HepG2 (cell line): Measurements from ENCODE around the gene NOTCH4. TPM values are rescaled to one million over a fixed set of nuclear protein-coding genes. Genes with fewer than 3 reads are reported as not detected.

ENCODE experiments used
- ATAC-seq: fragments of 200-7000 bp; cut with Tn5 transposase; 3 replicates; pipeline ENCODE4 v1.9.1; 2020; ENCODE audit warnings: mild to moderate bottlenecking, moderate library complexity
- BruUV-seq: library from RNA; stranded (reverse); fragments of 400-500 nt; replicated peaks from 2 replicates; lab custom pipeline; 2021; lab: Mats Ljungman, UMichigan
- CTCF ChIA-PET: fragments of 300-600 bp; formaldehyde crosslinking; extraction: SDS; loops from one replicate; lab custom pipeline; 2021; ENCODE audit warnings: low total read pairs, inconsistent platforms, low intra/inter-chr PET ratio; lab: Yijun Ruan, JAX
- POLR2A ChIA-PET: fragments of 350-600 bp; sonication (Branson Sonifier 250); formaldehyde crosslinking; loops from one replicate; lab custom pipeline; 2020; ENCODE audit warnings: antibody characterized with exemption, inconsistent platforms; lab: Yijun Ruan, JAX
- DNase-seq: peaks from one replicate; pipeline ENCODE4 v3.0.0-alpha.2; 2015; ENCODE audit warnings: low spot score
- FAIRE-seq: peaks from 3 replicates; lab custom pipeline; 2011; peaks lifted over from hg19 to GRCh38; lab: Jason Lieb, UNC
- H2AFZ ChIP-seq: one replicate; pipeline ENCODE4 v1.6.1; 2011; ENCODE audit warnings: low read length, inconsistent platforms
- H3K27ac ChIP-seq: fragments of 300-600 bp; 3 replicates; pipeline ENCODE4 v1.8.0; 2011; ENCODE audit warnings: mixed run types, mild to moderate bottlenecking, mixed read lengths, low read length, inconsistent platforms; ENCODE audit not compliant: insufficient read depth; ENCODE audit errors: extremely low read length
- H3K27me3 ChIP-seq, 2 experiments: fragments of 200-600 bp in 1 of 2; 2 replicates in 1 of 2; 3 replicates in 1 of 2; pipeline versions ENCODE4 v1.6.0 to v1.8.0; 2011; ENCODE audit warnings: low read length in 2 of 2, mild to moderate bottlenecking in 2 of 2, moderate library complexity in 2 of 2, inconsistent platforms in 1 of 2; ENCODE audit not compliant: insufficient read depth in 2 of 2, control insufficient read depth in 1 of 2
- H3K36me3 ChIP-seq, 2 experiments: fragments of 200-600 bp in 1 of 2; replicated peaks in 1 of 2; 2 replicates in 1 of 2; 3 replicates in 1 of 2; pipeline versions ENCODE4 v1.5.1 to v1.8.0; 2011; ENCODE audit warnings: low read length in 2 of 2, inconsistent platforms in 1 of 2; ENCODE audit not compliant: insufficient read depth in 2 of 2, control insufficient read depth in 1 of 2
- H3K4me1 ChIP-seq: 2 replicates; pipeline ENCODE4 v1.5.1; 2012; ENCODE audit warnings: low read length, inconsistent platforms; ENCODE audit not compliant: insufficient read depth
- H3K4me2 ChIP-seq: 2 replicates; pipeline ENCODE4 v1.6.0; 2011; ENCODE audit warnings: low read depth, low read length, inconsistent platforms
- H3K4me3 ChIP-seq, 3 experiments: fragments of 200-600 bp in 1 of 3; sonication (generic), shearing (Covaris generic) in 1 of 3; replicated peaks in 1 of 3; 2 replicates each; pipeline ENCODE4 v1.5.1; 2011 to 2016; ENCODE audit warnings: low read length in 3 of 3, inconsistent platforms in 2 of 3, low read depth in 2 of 3, mild to moderate bottlenecking in 2 of 3, control low read depth in 1 of 3, mixed read lengths in 1 of 3; ENCODE audit not compliant: insufficient read depth in 1 of 3
- H3K79me2 ChIP-seq: one replicate; pipeline ENCODE4 v1.6.1; 2011; ENCODE audit warnings: low read length, inconsistent platforms; ENCODE audit not compliant: insufficient read depth
- H3K9ac ChIP-seq: 2 replicates; pipeline ENCODE4 v1.6.0; 2011; ENCODE audit warnings: mild to moderate bottlenecking, low read depth, low read length, inconsistent platforms; ENCODE audit not compliant: insufficient read depth
- H3K9me3 ChIP-seq: 2 replicates; pipeline ENCODE4 v1.5.1; 2012; ENCODE audit warnings: mild to moderate bottlenecking, low read length
- H4K20me1 ChIP-seq: 2 replicates; pipeline ENCODE4 v1.6.0; 2011; ENCODE audit warnings: inconsistent platforms, mild to moderate bottlenecking, low read length, moderate library complexity; ENCODE audit not compliant: insufficient read depth
- CEBPG ChIP-seq: IDR thresholded peaks from 2 replicates; pipeline ENCODE4 v1.6.1; 2016
- E2F1 ChIP-seq: sonication (generic); formaldehyde crosslinking; IDR thresholded peaks from 2 replicates; pipeline ENCODE4 v1.5.0; 2020; ENCODE audit warnings: missing genetic modification reagents
- FOXK2 ChIP-seq: fragments of 450-650 bp; IDR thresholded peaks from 2 replicates; pipeline ENCODE4 v1.6.1; 2016
- IKZF4 ChIP-seq: sonication (generic); formaldehyde crosslinking; IDR thresholded peaks from 2 replicates; pipeline ENCODE4 v1.5.1; 2020; ENCODE audit warnings: borderline replicate concordance, mild to moderate bottlenecking, low read depth, missing genetic modification reagents; ENCODE audit errors: not compliant biosample characterization
- JUNB ChIP-seq: sonication (generic); formaldehyde crosslinking; IDR thresholded peaks from 2 replicates; pipeline ENCODE4 v1.8.0; 2022; ENCODE audit warnings: missing genetic modification reagents, mild to moderate bottlenecking, borderline replicate concordance
- NFATC3 ChIP-seq: sonication (generic); formaldehyde crosslinking; IDR thresholded peaks from 2 replicates; pipeline ENCODE4 v1.5.1; 2020; ENCODE audit warnings: mild to moderate bottlenecking, missing genetic modification reagents
- RARA ChIP-seq: IDR thresholded peaks from 2 replicates; pipeline ENCODE4 v1.6.1; 2016; ENCODE audit warnings: missing genetic modification reagents, missing compliant biosample characterization
- SIN3A ChIP-seq: IDR thresholded peaks from 2 replicates; pipeline ENCODE4 v1.6.1; 2011; ENCODE audit warnings: low read depth, mild to moderate bottlenecking, control low read depth, low read length, borderline replicate concordance
- TSC22D2 ChIP-seq: sonication (generic); formaldehyde crosslinking; IDR thresholded peaks from 2 replicates; pipeline ENCODE4 v1.5.1; 2020; ENCODE audit warnings: missing genetic modification reagents, mild to moderate bottlenecking, borderline replicate concordance
- ZC3H4 ChIP-seq: sonication (generic); formaldehyde crosslinking; IDR thresholded peaks from 2 replicates; pipeline ENCODE4 v1.4.0; 2020; ENCODE audit warnings: missing genetic modification reagents, borderline replicate concordance
- ZNF205 ChIP-seq: IDR thresholded peaks from 2 replicates; pipeline ENCODE4 v1.6.1; 2018; ENCODE audit warnings: missing biosample characterization, missing genetic modification reagents
- ZNF230 ChIP-seq: sonication (generic); formaldehyde crosslinking; IDR thresholded peaks from 2 replicates; pipeline ENCODE4 v1.4.0; 2020; ENCODE audit warnings: mild to moderate bottlenecking, missing genetic modification reagents
- ZNF264 ChIP-seq: sonication (generic); formaldehyde crosslinking; IDR thresholded peaks from 2 replicates; pipeline ENCODE4 v1.4.0; 2020; ENCODE audit warnings: missing genetic modification reagents
- ZNF619 ChIP-seq: sonication (generic); formaldehyde crosslinking; IDR thresholded peaks from 2 replicates; pipeline ENCODE4 v1.4.0; 2020; ENCODE audit warnings: mild to moderate bottlenecking, missing genetic modification reagents
- ZNF710 ChIP-seq: sonication (generic); formaldehyde crosslinking; IDR thresholded peaks from 2 replicates; pipeline ENCODE4 v1.5.0; 2020; ENCODE audit warnings: mild to moderate bottlenecking, missing genetic modification reagents, borderline replicate concordance
- ZNF784 ChIP-seq: sonication (generic); formaldehyde crosslinking; IDR thresholded peaks from 2 replicates; pipeline ENCODE4 v1.5.1; 2020; ENCODE audit warnings: missing genetic modification reagents, mild to moderate bottlenecking, borderline replicate concordance
- WGBS: methylation state at CpG from one replicate; pipeline ENCODE4 v1.1.6; 2017; ENCODE audit warnings: low lambda C conversion rate; 5-methylcytosine and 5-hydroxymethylcytosine counted together
- in situ Hi-C: cut with HindIII; loops from 2 replicates; pipeline ENCODE4 v1.10.0; 2017; ENCODE audit warnings: low pct_unique_long_range_greater_than_20kb; ENCODE audit not compliant: extremely low pct_ligation_motif_present
- intact Hi-C: fragments of 100-400 bp; cut with micrococcal nuclease; formaldehyde crosslinking; loops from one replicate; pipeline ENCODE4 v1.10.0; 2022; ENCODE audit not compliant: unreplicated experiment
- polyA plus RNA-seq, 8 experiments: library from polyadenylated mRNA; depleted of rRNA in 3 of 8; stranded (reverse) in 7 of 8; unstranded in 1 of 8; fragments of >200 nt; fragmentation: Illumina TruSeq in 4 of 8; extraction: Trizol in 4 of 8; gene quantifications; 2 replicates each; pipeline versions ENCODE4 v1.2.1 to v1.2.3, GENCODE V29; 2011 to 2016; ENCODE audit warnings: low read depth in 4 of 8, missing spikeins in 1 of 8, mixed read lengths in 1 of 8; ENCODE audit not compliant: insufficient read depth in 1 of 8
- total RNA-seq, 5 experiments: library from RNA; depleted of rRNA; stranded (reverse); fragments of >200 nt; fragmentation: Illumina TruSeq; extraction: Trizol; gene quantifications; 2 replicates each; pipeline ENCODE4 v1.2.3, GENCODE V29; 2016; ENCODE audit warnings: low read depth in 1 of 5

NOTCH4 gene
- total and polyA plus RNA-seq, 2 of the 13 experiments (the other 11 are each of a cell fraction or from before 2014, with no cell fraction given), result 0.51 to 0.83 TPM

GRCh38 chr6:32177183-32177787 is 46.6 kb downstream of the NOTCH4 start (continued):
- TF ChIP-seq ZNF205 (CRISPR knock-in tag) (no peak), E2F1 (CRISPR knock-in tag) (no peak)

DNA sequence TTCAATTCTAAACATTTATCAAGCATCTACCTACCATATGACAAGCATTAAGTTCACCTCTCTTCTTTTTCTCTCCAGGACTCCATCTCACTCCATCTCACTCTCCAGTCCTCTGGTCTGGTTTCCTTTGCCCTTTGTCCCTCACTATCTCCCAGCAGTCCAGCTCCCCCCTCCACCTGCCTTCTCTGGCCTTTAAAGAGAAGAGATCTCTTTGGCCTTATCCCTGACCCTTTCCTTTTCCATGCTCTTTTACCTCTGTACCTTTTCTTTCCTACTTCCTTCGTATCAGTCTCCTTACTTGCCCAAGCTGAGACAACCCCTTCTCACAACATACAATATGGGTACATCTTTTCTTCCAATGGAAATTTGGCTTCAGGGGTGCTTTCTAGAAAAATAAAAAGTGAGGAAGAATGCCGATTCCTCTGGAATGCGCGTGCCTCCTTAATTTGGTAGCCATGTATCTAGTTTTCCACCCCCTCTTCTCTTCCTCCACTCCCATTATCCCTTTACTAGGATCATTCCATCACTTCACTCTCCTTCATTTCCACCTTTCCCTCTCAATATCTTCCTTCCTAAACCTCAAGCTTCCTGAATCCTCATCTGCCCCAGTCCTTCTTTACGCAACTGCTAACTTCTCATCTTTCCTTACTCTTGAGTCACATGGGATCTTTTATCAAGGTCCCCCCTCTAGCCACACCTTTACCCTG is 47.2 kb downstream of the NOTCH4 start:
- Histone ChIP-seq H3K9ac (peak overlapping the region; percentile 90), H3K27me3 (no peaks in the 10 kb centered on the region; a peak in 1 of 5 replicates), H3K4me1 (peaks cover 60% of the 10 kb centered on the region), H3K4me3 (peak overlapping the region; percentile 96 to 98 (median 98)), H3K79me2 (peaks cover 56% of the 10 kb centered on the region), H3K4me2 (peak overlapping the region; percentile 98), H4K20me1 (no peaks in the 10 kb centered on the region), H3K27ac (peak overlapping the region; percentile 97), H2AFZ (no peak overlapping the region), H3K36me3 (peaks cover 14 to 19% of the 10 kb centered on the region in 2 experiments; a peak in 4 of 5 replicates), H3K9me3 (no peaks in the 10 kb centered on the region)
- in situ Hi-C loops, result no loop called here
- POLR2A ChIA-PET, result interaction anchor here (0.7 to 5.8 kb wide), 17 partner anchors 9 to 795 kb away, joined by 3 to 127 read pairs (median 8); partner anchors contain the start of genes ATF6B, FKBPL, GPANK1 and GPSM3
- intact Hi-C loops, result loop anchor here (2.0 to 5.0 kb wide), 2 partner anchors 58 to 1091 kb away; no protein-coding TSS in a partner anchor
- TSS peak; percentile 31 for BruUV-seq
- FAIRE-seq (no peak), DNase-seq (no peak), ATAC-seq (no peak)
- CTCF ChIA-PET, result no interaction called here
- 1% methylated on average over 5 of the region's 5 CpGs for WGBS
- peak; percentile 5; the same call in 1 of the 2 replicates for TF ChIP-seq RARA
- TF ChIP-seq ZNF784 (CRISPR knock-in tag), result peak; percentile 26; the same call in 1 of the 2 replicates
- TF ChIP-seq ZC3H4 (CRISPR knock-in tag), result 0 out of 2 replicates have a peak, but pooled peaks have one; percentile 4
- TF ChIP-seq ZNF230 (CRISPR knock-in tag), result 0 out of 2 replicates have a peak, but pooled peaks have one; percentile 3
- TF ChIP-seq ZNF710 (CRISPR knock-in tag), result 0 out of 2 replicates have a peak, but pooled peaks have one; percentile 23
- TF ChIP-seq NFATC3 (CRISPR knock-in tag), result peak; percentile 14; the same call in 1 of the 2 replicates
- TF ChIP-seq TSC22D2 (CRISPR knock-in tag), result no peak
- TF ChIP-seq SIN3A, result 0 out of 2 replicates have a peak, but pooled peaks have one; percentile 31
- peak; percentile 51; the same call in 1 of the 2 replicates for TF ChIP-seq JUNB (CRISPR knock-in tag)
- 0 out of 2 replicates have a peak, but pooled peaks have one; percentile 28 for TF ChIP-seq FOXK2
- TF ChIP-seq IKZF4, result peak; percentile 13
- 0 out of 2 replicates have a peak, but pooled peaks have one; percentile 56 for TF ChIP-seq CEBPG
- TF ChIP-seq ZNF264 (CRISPR knock-in tag), result 0 out of 2 replicates have a peak, but pooled peaks have one; percentile 50
- no peak for TF ChIP-seq ZNF619 (CRISPR knock-in tag)
